HG03378 (cell line): ENCODE data around the gene AR.

Experiments
- ATAC-seq: cut with Tn5 transposase; IDR thresholded peaks from one replicate; pipeline ENCODE4 v1.9.1; 2021; ENCODE audit warnings: mild to moderate bottlenecking, moderate library complexity; ENCODE audit not compliant: unreplicated experiment

AR gene, protein sequence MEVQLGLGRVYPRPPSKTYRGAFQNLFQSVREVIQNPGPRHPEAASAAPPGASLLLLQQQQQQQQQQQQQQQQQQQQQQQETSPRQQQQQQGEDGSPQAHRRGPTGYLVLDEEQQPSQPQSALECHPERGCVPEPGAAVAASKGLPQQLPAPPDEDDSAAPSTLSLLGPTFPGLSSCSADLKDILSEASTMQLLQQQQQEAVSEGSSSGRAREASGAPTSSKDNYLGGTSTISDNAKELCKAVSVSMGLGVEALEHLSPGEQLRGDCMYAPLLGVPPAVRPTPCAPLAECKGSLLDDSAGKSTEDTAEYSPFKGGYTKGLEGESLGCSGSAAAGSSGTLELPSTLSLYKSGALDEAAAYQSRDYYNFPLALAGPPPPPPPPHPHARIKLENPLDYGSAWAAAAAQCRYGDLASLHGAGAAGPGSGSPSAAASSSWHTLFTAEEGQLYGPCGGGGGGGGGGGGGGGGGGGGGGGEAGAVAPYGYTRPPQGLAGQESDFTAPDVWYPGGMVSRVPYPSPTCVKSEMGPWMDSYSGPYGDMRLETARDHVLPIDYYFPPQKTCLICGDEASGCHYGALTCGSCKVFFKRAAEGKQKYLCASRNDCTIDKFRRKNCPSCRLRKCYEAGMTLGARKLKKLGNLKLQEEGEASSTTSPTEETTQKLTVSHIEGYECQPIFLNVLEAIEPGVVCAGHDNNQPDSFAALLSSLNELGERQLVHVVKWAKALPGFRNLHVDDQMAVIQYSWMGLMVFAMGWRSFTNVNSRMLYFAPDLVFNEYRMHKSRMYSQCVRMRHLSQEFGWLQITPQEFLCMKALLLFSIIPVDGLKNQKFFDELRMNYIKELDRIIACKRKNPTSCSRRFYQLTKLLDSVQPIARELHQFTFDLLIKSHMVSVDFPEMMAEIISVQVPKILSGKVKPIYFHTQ

DNA sequence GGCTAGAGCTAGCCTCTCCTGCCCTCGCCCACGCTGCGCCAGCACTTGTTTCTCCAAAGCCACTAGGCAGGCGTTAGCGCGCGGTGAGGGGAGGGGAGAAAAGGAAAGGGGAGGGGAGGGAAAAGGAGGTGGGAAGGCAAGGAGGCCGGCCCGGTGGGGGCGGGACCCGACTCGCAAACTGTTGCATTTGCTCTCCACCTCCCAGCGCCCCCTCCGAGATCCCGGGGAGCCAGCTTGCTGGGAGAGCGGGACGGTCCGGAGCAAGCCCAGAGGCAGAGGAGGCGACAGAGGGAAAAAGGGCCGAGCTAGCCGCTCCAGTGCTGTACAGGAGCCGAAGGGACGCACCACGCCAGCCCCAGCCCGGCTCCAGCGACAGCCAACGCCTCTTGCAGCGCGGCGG is at the start of gene AR:
TSS of gene AR (plus strand) at position 204 of the 400 bp plus-strand sequence. CDS start 1,126 bp downstream, outside the sequence.
- no peak for ATAC-seq

DNA sequence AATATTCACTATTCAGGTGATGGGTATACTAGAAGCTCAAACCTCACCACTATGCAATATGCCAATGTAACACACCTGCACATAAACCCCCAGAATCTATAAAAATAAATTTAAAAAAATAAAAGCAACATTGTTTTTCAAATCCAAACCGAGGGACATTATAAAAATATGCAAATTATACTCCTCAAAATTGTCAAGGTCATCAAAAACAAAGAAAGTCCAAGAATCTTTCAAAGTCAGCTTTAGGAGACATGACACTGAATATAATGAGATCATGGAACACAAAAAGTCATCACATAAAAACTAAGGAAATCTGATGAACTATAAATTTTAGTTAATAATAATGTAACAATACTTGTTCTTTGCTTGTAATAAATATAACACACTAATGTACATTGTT is 43.2 kb upstream of the AR start:
- no peak for ATAC-seq

DNA sequence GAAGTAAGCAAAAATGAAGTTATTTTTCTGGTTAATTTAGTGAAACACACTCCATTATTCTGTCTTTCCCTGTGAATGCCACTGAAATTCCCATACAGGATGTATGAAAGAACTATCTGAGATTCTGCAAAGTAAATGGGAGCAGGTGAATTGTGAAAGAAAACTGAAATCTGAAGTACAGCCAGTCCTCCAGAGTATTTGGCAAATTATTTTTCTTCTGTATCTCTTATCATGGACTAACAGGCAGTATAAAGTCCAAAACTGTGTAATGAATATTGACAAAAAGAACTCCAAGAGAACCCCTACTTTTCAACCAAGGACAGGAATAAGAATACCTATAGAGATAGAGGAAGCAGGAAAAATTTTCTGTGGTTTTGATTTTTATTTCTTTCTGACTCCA is 40.8 kb upstream of the AR start:
- no peak for ATAC-seq

DNA sequence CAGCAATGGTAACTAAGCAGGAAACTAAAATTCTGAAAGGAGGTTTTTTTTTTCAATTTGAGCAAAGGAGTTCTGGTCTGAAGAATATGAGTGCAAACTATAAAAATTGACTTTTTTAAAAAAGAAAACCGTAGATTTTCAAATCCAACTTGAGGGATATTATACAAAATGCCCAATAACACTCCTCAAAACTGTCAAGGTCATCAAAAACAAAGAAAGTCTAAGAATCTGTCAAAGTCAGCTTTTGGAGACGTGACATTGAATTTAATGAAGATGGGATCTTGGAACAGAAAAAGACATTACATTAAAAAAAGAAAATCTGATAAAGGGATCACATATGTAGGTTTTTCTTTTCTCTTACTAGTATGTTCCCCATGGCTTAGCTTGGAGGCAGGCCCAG is 40.4 kb upstream of the AR start:
- ATAC-seq: no peak

DNA sequence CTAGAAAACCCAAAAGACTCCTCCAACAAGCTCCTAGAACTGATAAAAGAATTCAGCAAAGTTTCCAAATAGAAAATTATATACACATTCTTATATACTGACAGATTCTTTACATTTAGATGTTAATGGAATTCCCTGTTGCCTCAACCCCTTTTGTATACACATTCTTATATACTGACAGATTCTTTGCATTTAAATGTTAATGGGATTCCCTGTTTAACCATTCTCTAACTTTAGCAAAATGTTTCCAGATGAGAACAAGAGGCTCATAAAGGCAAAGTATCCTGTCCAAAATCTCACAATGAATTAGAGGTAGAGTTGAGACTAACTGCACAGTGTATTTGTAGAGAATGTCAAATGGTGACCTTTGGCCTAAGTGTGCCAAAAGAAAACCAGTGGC is 23.1 kb upstream of the AR start:
- ATAC-seq: no peak

DNA sequence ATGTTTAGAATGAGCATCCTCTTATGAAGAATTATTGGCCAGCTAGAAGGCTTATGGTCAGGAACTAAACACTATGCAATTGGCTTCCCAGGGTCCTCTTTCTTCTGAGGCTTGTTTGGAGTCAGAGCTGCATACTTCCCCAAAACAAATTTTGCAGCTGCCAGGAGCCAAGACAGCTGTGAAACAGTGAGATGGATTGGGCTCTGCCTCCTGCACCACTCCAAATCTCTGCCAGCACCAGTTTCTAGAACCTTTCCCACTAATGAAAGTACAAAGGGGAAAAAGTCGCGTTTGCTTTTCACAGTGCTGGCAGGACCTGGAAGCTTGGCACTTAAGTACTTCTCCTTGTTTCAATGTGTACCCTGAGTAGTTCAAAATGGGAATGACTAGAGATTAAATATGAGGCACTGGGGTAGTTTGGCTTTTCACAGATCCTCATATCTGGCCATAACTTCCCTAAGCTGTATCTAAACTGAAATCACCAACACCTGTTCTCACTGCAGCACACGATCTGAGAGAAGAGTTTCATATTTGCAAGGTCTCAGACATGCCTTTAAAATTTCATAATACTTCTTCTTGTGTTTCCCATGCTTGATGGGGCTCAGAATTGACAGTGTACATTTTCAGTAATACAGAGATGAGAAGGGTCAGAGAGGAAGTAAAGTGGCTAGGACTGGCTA is 20.7 kb upstream of the AR start:
- no peak for ATAC-seq

DNA sequence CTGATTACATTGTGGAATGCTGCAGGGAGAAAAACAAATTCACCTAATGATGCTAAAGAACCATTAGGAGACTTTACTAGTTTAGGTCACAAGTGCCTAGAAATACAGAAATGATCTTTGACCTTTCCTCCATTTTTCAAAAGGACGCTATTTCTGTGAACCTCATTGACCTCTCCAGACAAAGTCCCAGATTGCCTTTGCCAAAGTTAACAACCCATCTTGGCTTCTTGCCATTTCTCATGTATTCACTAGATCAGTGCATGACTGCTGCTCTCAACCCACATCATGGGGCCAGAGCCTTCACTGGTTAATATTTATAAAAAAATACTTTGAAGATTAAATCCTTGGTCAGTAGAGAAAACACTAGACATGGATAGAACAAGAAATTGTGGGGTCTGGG is 19.9 kb upstream of the AR start:
- no peak for ATAC-seq

DNA sequence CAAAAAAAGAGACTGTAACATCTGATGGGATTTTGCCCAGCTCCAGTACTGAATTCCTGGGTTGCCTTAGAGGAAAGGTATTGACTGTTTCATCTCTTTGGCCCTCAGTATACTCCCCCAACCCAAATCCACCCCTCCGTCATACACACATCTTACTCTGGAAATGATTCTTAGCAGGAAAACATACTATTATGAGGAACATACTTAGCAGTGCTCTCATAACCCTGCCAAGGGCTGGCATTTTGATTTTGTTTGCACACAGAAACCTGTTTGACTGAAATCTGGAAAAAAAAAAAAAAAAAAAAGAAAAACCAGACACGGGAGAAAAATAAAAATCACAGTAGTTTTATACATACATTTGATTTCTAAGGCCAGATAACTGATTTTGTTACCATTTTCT is 19.4 kb upstream of the AR start:
- no peak for ATAC-seq

DNA sequence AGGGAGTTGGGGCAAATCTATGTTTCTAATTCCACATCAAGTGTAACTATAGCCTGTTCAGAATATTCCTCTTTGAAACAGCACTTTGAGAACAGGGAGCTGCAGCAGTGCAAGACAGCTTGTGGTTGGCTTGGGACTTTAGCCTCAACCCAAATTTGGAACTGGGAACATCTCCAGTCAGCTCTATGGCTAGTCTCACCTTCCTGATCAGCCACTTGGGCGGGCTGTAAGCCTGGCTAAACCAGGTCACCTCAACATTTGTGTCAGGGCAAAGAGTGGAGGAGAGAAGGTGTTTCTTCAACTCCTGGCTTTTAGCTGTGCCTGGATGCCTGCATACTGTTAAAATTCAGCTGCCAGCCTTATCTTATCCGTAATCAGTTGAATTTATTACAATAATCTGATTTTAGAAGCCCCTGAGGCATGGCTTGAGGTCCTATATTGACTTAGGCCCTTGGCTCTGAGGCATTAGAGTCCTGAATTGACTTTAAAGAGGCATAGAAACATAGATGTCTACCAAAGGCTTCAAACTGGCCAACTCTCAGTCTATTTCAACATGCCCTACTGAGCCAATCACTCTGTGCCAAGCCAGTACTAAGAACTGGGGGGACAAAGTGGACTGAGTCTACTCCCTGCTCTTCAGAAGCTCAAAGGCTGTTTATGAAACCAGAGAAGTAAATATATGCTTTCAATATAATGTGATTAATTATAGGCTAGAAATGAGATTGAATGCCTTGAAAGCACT is 18.7 kb upstream of the AR start:
- no peak for ATAC-seq

DNA sequence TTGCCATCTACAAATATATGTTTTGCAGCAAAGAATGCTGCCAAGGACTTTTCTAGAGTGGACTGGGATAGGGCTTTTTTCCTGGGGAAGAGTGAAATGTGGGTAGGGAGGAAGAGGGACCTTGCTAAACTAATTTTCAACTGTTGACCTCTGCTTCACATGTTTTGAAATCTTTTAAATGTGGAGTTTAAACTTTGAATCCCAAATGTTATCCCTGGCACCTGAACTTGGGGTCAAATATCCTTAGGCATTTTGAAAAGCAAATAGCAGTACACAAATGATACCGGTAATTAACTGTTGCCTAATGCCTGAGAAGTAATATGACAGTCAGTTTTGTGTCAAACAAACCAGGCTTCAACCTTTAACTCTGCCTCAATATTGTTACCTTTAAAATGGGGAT is 7.3 kb upstream of the AR start:
- ATAC-seq: no peak

DNA sequence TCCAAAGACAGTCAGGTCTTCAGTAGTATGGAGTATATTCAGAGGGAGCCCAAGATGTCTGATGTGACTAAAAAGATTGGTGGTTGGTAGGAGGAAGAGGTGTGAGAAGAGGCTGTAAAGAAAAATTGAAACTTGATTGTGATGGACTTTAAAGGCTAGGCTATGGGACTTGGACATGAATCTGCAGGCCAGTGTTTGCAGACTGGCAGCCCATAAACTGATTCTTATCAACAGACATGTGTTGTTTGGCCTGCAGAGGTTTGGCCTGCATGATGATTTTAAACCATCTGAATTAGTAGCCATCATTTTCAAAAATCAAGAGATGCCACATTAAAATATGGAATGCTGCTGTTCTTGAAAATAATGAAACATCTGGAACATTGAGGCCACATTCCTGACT is 5.4 kb upstream of the AR start:
- ATAC-seq: no peak

DNA sequence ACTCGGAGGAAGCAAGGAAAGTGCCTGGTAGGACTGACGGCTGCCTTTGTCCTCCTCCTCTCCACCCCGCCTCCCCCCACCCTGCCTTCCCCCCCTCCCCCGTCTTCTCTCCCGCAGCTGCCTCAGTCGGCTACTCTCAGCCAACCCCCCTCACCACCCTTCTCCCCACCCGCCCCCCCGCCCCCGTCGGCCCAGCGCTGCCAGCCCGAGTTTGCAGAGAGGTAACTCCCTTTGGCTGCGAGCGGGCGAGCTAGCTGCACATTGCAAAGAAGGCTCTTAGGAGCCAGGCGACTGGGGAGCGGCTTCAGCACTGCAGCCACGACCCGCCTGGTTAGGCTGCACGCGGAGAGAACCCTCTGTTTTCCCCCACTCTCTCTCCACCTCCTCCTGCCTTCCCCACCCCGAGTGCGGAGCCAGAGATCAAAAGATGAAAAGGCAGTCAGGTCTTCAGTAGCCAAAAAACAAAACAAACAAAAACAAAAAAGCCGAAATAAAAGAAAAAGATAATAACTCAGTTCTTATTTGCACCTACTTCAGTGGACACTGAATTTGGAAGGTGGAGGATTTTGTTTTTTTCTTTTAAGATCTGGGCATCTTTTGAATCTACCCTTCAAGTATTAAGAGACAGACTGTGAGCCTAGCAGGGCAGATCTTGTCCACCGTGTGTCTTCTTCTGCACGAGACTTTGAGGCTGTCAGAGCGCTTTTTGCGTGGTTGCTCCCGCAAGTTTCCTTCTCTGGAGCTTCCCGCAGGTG is 637 bp downstream of the AR start:
- no peak for ATAC-seq

DNA sequence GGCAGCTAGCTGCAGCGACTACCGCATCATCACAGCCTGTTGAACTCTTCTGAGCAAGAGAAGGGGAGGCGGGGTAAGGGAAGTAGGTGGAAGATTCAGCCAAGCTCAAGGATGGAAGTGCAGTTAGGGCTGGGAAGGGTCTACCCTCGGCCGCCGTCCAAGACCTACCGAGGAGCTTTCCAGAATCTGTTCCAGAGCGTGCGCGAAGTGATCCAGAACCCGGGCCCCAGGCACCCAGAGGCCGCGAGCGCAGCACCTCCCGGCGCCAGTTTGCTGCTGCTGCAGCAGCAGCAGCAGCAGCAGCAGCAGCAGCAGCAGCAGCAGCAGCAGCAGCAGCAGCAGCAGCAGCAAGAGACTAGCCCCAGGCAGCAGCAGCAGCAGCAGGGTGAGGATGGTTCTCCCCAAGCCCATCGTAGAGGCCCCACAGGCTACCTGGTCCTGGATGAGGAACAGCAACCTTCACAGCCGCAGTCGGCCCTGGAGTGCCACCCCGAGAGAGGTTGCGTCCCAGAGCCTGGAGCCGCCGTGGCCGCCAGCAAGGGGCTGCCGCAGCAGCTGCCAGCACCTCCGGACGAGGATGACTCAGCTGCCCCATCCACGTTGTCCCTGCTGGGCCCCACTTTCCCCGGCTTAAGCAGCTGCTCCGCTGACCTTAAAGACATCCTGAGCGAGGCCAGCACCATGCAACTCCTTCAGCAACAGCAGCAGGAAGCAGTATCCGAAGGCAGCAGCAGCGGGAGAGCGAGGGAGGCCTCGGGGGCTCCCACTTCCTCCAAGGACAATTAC is 1.4 kb downstream of the AR start:
- no peak for ATAC-seq

DNA sequence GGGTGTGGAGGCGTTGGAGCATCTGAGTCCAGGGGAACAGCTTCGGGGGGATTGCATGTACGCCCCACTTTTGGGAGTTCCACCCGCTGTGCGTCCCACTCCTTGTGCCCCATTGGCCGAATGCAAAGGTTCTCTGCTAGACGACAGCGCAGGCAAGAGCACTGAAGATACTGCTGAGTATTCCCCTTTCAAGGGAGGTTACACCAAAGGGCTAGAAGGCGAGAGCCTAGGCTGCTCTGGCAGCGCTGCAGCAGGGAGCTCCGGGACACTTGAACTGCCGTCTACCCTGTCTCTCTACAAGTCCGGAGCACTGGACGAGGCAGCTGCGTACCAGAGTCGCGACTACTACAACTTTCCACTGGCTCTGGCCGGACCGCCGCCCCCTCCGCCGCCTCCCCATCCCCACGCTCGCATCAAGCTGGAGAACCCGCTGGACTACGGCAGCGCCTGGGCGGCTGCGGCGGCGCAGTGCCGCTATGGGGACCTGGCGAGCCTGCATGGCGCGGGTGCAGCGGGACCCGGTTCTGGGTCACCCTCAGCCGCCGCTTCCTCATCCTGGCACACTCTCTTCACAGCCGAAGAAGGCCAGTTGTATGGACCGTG is 2.2 kb downstream of the AR start:
- ATAC-seq: no peak

DNA sequence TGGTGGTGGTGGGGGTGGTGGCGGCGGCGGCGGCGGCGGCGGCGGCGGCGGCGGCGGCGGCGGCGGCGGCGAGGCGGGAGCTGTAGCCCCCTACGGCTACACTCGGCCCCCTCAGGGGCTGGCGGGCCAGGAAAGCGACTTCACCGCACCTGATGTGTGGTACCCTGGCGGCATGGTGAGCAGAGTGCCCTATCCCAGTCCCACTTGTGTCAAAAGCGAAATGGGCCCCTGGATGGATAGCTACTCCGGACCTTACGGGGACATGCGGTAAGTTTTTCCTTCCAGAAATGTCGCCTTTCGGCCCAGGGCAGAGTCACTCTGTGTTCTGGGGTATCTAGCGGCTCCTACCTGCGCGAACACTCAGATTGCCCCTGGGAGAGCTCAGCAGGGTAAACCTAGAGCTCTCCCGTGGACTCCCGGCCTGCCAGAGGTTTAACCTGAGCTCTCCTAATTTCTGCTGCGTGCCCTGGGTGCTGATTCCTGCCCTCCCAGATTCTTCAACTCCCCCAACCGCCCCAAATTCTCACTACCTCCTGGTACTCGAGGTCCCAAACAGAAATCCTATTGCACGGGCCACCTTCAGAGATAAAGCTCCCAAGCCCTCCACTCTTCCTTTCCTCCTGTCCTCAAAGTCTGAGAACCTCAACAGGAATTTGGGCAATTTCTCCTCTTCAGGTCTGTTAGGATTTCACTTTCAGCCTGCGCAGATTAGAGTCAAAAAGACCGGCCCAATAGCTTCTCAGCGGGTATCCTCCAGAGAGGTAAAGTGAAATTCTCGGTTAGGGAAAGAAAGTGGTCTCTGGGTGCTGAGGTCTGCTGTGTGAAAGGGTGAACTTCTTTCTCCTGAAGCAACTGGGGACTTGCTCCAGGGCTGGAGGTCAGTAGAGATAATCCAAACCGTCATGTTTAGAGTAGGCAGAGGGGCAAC is 2.9 kb downstream of the AR start:
- no peak for ATAC-seq

DNA sequence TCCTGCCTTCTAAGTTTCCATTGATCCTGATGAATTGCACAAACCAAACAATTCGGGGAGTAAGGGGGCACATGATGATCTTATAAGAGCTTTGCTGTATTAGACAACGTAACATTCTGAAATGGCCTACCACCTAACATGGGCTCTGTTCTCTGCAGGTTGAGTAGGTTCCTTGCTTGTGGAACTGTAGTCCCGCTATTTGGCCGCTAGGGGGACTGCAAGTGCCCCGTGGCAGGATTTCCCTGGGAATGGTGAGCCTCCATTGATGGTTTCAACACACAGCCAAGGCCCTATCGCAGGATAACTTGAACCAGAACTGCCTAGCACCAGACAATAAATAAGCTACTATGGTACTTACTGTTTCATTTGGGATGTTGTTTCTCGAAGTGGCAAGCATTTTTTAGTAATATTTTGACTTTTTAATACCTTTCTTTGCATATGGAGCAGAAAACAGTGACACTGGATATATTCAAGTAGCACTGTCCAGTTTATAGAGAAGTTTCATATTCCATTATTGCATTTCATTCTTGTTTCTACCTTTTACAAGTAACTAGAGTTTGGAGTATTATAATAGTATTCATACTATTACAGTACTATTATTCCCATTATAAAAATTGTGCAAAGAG is 11.9 kb downstream of the AR start:
- no peak for ATAC-seq

DNA sequence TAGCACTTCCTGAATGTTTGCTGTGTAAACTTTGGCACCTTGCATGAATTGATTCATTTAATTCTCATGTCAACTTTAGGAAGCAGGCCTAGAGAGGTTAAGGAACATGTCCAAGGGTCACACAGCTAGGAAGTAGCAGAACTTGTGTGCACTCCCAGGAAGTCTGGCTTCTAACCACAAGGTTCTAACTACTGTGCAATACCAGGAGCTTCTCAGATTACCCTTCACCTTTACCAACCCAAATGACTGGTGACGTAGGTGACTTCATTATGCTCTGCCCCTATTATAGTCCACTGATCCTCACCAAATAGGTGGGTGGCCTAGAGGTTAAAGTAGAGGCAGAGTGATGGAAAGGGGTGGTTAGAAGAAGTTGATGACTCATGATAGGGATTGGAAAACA is 14.4 kb downstream of the AR start:
- no peak for ATAC-seq
